ENCODE data around the gene FCRL5.
"Not testable (repeated sequence)": the region's sequence is repeated elsewhere in the genome, so short reads cannot be mapped to it uniquely, and the experiment has no call there.

FCRL5 gene

GRCh38 chr1:157487504-157487903, 64.8 kb downstream of the FCRL5 start:
- DNase-seq (ENCODE audit: low spot score): no peak

- DNase-seq (ENCODE audit: low spot score): no peak
Measured at GRCh38 chr1:157487096-157487495, 65.2 kb downstream of the FCRL5 start.

- not testable (repeated sequence) for DNase-seq (ENCODE audit: low spot score)
Measured at GRCh38 chr1:157486400-157486799, 65.9 kb downstream of the FCRL5 start.

GRCh38 chr1:157485793-157486192, 66.5 kb downstream of the FCRL5 start:
- no peak for DNase-seq (ENCODE audit: low spot score)

- DNase-seq (ENCODE audit: low spot score): no peak
Measured at GRCh38 chr1:157484573-157484972, 67.7 kb downstream of the FCRL5 start.

- no peak for DNase-seq (ENCODE audit: low spot score)
Measured at GRCh38 chr1:157483635-157484034, 68.7 kb downstream of the FCRL5 start.

GRCh38 chr1:157482717-157483116, 69.6 kb downstream of the FCRL5 start:
- DNase-seq (ENCODE audit: low spot score): no peak

- DNase-seq (ENCODE audit: low spot score): no peak
Measured at GRCh38 chr1:157482174-157482573, 70.1 kb downstream of the FCRL5 start.

GRCh38 chr1:157478030-157478429, 74.3 kb downstream of the FCRL5 start:
- no peak for DNase-seq (ENCODE audit: low spot score)

GRCh38 chr1:157477419-157477818, 74.9 kb downstream of the FCRL5 start:
- DNase-seq (ENCODE audit: low spot score): no peak

GRCh38 chr1:157472959-157473358, 79.4 kb downstream of the FCRL5 start:
- no peak for DNase-seq (ENCODE audit: low spot score)

- DNase-seq (ENCODE audit: low spot score): no peak
Measured at GRCh38 chr1:157472056-157472701, 80.1 kb downstream of the FCRL5 start.

GRCh38 chr1:157471531-157471930, 80.8 kb downstream of the FCRL5 start:
- DNase-seq (ENCODE audit: low spot score): no peak

- no peak for DNase-seq (ENCODE audit: low spot score)
Measured at GRCh38 chr1:157469752-157470675, 82.3 kb downstream of the FCRL5 start.

- DNase-seq (ENCODE audit: low spot score): no peak
Measured at GRCh38 chr1:157469300-157469699, 83.0 kb downstream of the FCRL5 start.

GRCh38 chr1:157466011-157466410, 86.3 kb downstream of the FCRL5 start:
- no peak for DNase-seq (ENCODE audit: low spot score)
